Tibial nerve (tissue), 4 donors: Measurements from ENCODE around the gene KIF17.

Experiments
- CTCF ChIP-seq, 5 experiments: fragments of 200-600 bp in 3 of 5; fragments of 450-650 bp in 2 of 5; sonication (generic) in 3 of 5; IDR thresholded peaks; one replicate each; pipeline ENCODE4 v1.5.1; 2016 to 2019; ENCODE audit warnings: antibody characterized with exemption in 5 of 5, mild to moderate bottlenecking in 3 of 5, moderate library complexity in 2 of 5
- EP300 ChIP-seq, 2 donors: sonication (generic); formaldehyde crosslinking; IDR thresholded peaks; one replicate each; pipeline ENCODE4 v1.6.1; 2017; ENCODE audit warnings: antibody characterized with exemption in 2 of 2, mild to moderate bottlenecking in 1 of 2
- POLR2A ChIP-seq, 2 donors: fragments of 450-650 bp; IDR thresholded peaks; one replicate each; pipeline ENCODE4 v1.6.1; 2017; ENCODE audit warnings: antibody characterized with exemption in 2 of 2, mild to moderate bottlenecking in 2 of 2, moderate library complexity in 2 of 2

GRCh38 chr1:20701446-20701845, 16.4 kb downstream of the KIF17 start:
- TF ChIP-seq CTCF (IDR thresholded peaks at IDR 0.05) (no peak), POLR2A (IDR thresholded peaks at IDR 0.05) (no peak), EP300 (IDR thresholded peaks at IDR 0.05) (no peak)
